Vagina (tissue), 2 donors: ENCODE results near the gene LOXL4.
"Not testable (repeated sequence)": the region's sequence is repeated elsewhere in the genome, so short reads cannot be mapped to it uniquely, and the experiment has no call there.

ENCODE experiments used
- CTCF ChIP-seq, 3 experiments: fragments of 450-650 bp in 2 of 3; fragments of 200-600 bp in 1 of 3; sonication (generic) in 1 of 3; IDR thresholded peaks; one replicate each; pipeline ENCODE4 v1.5.1; 2017 to 2019; ENCODE audit warnings: antibody characterized with exemption in 3 of 3, mild to moderate bottlenecking in 2 of 3, moderate library complexity in 2 of 3
- POLR2A ChIP-seq, 2 donors: fragments of 450-650 bp; IDR thresholded peaks; one replicate each; pipeline ENCODE4 v1.6.1; 2017; ENCODE audit warnings: antibody characterized with exemption in 2 of 2, mild to moderate bottlenecking in 2 of 2, moderate library complexity in 2 of 2

- not testable (repeated sequence) for TF ChIP-seq CTCF, POLR2A (IDR thresholded peaks at IDR 0.05)
These were observed 40.3 kb downstream of the LOXL4 start for GRCh38 chr10:98227713-98228112.
